NOMO-1 treated with DMSO at 0.1 percent for 48 hours (cell line): ENCODE results near the gene ANTXR2.

Experiments
- DNase-seq: peaks from one replicate; lab custom pipeline; 2025; ENCODE audit not compliant: unreplicated experiment; lab: John Stamatoyannopoulos, UW

The ANTXR2 gene

GRCh38 chr4:80092847-80093246 is 19.8 kb upstream of the ANTXR2 start:
- DNase-seq, result no peak

GRCh38 chr4:80092088-80092487 is 19.1 kb upstream of the ANTXR2 start:
- no peak for DNase-seq

- DNase-seq, result no peak
Measured at GRCh38 chr4:80091688-80092087, 18.7 kb upstream of the ANTXR2 start.

GRCh38 chr4:80091184-80091583 is 18.2 kb upstream of the ANTXR2 start:
- no peak for DNase-seq

GRCh38 chr4:80090090-80090489 is 17.1 kb upstream of the ANTXR2 start:
- DNase-seq, result no peak

- no peak for DNase-seq
Measured at GRCh38 chr4:80088471-80088870, 15.4 kb upstream of the ANTXR2 start.

GRCh38 chr4:80086296-80086695 is 13.3 kb upstream of the ANTXR2 start:
- no peak for DNase-seq

GRCh38 chr4:80085081-80085480 is 12.1 kb upstream of the ANTXR2 start:
- DNase-seq, result no peak

GRCh38 chr4:80082693-80083092 is 9.7 kb upstream of the ANTXR2 start:
- DNase-seq, result no peak

- DNase-seq, result no peak
Measured at GRCh38 chr4:80081566-80081965, 8.5 kb upstream of the ANTXR2 start.

- peak; percentile 69 for DNase-seq
Measured at GRCh38 chr4:80079255-80079923, 6.4 kb upstream of the ANTXR2 start.

- DNase-seq, result no peak
Measured at GRCh38 chr4:80078346-80079092, 5.5 kb upstream of the ANTXR2 start.

GRCh38 chr4:80077639-80078038 is 4.6 kb upstream of the ANTXR2 start:
- DNase-seq, result peak; percentile 35

- DNase-seq, result no peak
Measured at GRCh38 chr4:80076681-80077080, 3.7 kb upstream of the ANTXR2 start.

- no peak for DNase-seq
Measured at GRCh38 chr4:80075995-80076675, 3.1 kb upstream of the ANTXR2 start.

GRCh38 chr4:80074651-80075050 is 1.6 kb upstream of the ANTXR2 start:
- no peak for DNase-seq

GRCh38 chr4:80074069-80074468 is 1.0 kb upstream of the ANTXR2 start:
- no peak for DNase-seq

GRCh38 chr4:80073473-80074008 is 512 bp upstream of the ANTXR2 start:
- DNase-seq, result peak; percentile 76

GRCh38 chr4:80072228-80072743 is 743 bp downstream of the ANTXR2 start:
- no peak for DNase-seq

- no peak for DNase-seq
Measured at GRCh38 chr4:80071604-80072227, 1.3 kb downstream of the ANTXR2 start.
